Inferior parietal cortex (tissue), 1 donor: ENCODE results near the gene UAP1.

Experiments
- DNase-seq: peaks from one replicate; pipeline ENCODE4 v3.0.0-alpha.2; 2016; ENCODE audit errors: extremely low spot score

UAP1 gene

GRCh38 chr1:162561616-162562469 is at the start of gene UAP1:
UAP1 (plus strand) TSS chr1:162561722; CDS start chr1:162566069, 4,347 bp downstream.
- DNase-seq = peak; percentile 20

- no peak for DNase-seq
These were observed 34.2 kb upstream of the UAP1 start for GRCh38 chr1:162527314-162527713.

- DNase-seq = no peak
These were observed 31.1 kb upstream of the UAP1 start for GRCh38 chr1:162530307-162530987.

- no peak for DNase-seq
These were observed 30.6 kb upstream of the UAP1 start for GRCh38 chr1:162530988-162531319.

- no peak for DNase-seq
These were observed 26.0 kb upstream of the UAP1 start for GRCh38 chr1:162535501-162535900.

- DNase-seq = no peak
These were observed 25.0 kb upstream of the UAP1 start for GRCh38 chr1:162536511-162536910.

GRCh38 chr1:162537216-162537615 is 24.3 kb upstream of the UAP1 start:
- no peak for DNase-seq

- no peak for DNase-seq
These were observed 22.6 kb upstream of the UAP1 start for GRCh38 chr1:162538815-162539431.

GRCh38 chr1:162541619-162542141 is 19.8 kb upstream of the UAP1 start:
- DNase-seq = no peak

GRCh38 chr1:162543228-162543627 is 18.3 kb upstream of the UAP1 start:
- no peak for DNase-seq

GRCh38 chr1:162548170-162548569 is 13.4 kb upstream of the UAP1 start:
- no peak for DNase-seq

GRCh38 chr1:162549001-162549400 is 12.5 kb upstream of the UAP1 start:
- DNase-seq = no peak

- DNase-seq = no peak
These were observed 10.6 kb upstream of the UAP1 start for GRCh38 chr1:162550925-162551324.

GRCh38 chr1:162551969-162552683 is 9.4 kb upstream of the UAP1 start:
- DNase-seq = no peak

- no peak for DNase-seq
These were observed 8.8 kb upstream of the UAP1 start for GRCh38 chr1:162552684-162553252.

GRCh38 chr1:162554258-162554657 is 7.3 kb upstream of the UAP1 start:
- no peak for DNase-seq

GRCh38 chr1:162557536-162557935 is 4.0 kb upstream of the UAP1 start:
- no peak for DNase-seq

- DNase-seq = no peak
These were observed 1.1 kb upstream of the UAP1 start for GRCh38 chr1:162560303-162561036.

- DNase-seq = peak; percentile 95
These were observed 396 bp upstream of the UAP1 start for GRCh38 chr1:162561037-162561615.

GRCh38 chr1:162562470-162562828 is 927 bp downstream of the UAP1 start:
- DNase-seq = peak; percentile 32
